ENCODE measurements around the gene LTBP3. TPM values are rescaled to one million over a fixed set of nuclear protein-coding genes. Genes with fewer than 3 reads are reported as not detected.

The LTBP3 gene
- total and polyA plus RNA-seq, 2 donors from 2014 or later: 61.6 to 165 TPM

DNA sequence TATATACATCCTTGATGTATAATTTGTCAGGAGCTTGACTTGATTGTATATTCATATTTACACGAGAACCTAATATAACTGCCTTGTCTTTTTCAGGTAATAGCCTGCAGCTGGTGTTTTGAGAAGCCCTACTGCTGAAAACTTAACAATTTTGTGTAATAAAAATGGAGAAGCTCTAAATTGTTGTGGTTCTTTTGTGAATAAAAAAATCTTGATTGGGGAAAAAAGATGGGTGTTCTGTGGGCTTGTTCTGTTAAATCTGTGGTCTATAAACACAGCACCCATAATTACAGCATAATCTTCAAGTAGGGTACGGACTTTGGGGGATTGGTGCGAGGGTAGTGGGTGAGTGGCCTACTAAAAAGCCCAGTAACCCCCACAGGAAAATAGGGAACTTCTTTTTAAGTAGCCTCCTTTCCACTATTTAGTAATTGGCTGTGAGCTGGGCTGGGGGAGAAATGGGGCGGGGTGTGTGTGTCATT is 51.8 kb downstream of the LTBP3 start:
- H3K36me3 ChIP-seq (ENCODE audit: control insufficient read depth in 2 of 3, insufficient read depth in 3 of 3, low read length in 3 of 3): peaks cover 38 to 52% (median 43%) of the 10 kb centered on the region in 3 donors
- TF ChIP-seq, protein P1, sequence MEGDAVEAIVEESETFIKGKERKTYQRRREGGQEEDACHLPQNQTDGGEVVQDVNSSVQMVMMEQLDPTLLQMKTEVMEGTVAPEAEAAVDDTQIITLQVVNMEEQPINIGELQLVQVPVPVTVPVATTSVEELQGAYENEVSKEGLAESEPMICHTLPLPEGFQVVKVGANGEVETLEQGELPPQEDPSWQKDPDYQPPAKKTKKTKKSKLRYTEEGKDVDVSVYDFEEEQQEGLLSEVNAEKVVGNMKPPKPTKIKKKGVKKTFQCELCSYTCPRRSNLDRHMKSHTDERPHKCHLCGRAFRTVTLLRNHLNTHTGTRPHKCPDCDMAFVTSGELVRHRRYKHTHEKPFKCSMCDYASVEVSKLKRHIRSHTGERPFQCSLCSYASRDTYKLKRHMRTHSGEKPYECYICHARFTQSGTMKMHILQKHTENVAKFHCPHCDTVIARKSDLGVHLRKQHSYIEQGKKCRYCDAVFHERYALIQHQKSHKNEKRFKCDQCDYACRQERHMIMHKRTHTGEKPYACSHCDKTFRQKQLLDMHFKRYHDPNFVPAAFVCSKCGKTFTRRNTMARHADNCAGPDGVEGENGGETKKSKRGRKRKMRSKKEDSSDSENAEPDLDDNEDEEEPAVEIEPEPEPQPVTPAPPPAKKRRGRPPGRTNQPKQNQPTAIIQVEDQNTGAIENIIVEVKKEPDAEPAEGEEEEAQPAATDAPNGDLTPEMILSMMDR (IDR thresholded peaks at IDR 0.05; ENCODE audit: borderline replicate concordance, extremely low read depth, insufficient read depth): no peak
- H3K4me3 ChIP-seq (ENCODE audit: low read length in 3 of 3): peak overlapping the region; percentile 28 to 97 (median 93)
- intact Hi-C loops (cut with DNase I): loop anchor here (5.0 kb wide), 1 partner anchor 89 kb away; no protein-coding TSS in a partner anchor
- FAIRE-seq (no peak), DNase-seq (no peak)
- peak overlapping the region; percentile 75 to 100 (median 84) for H3K9ac ChIP-seq (ENCODE audit: low read length in 3 of 3)
- peaks cover 0 to 10% (median 6%) of the 10 kb centered on the region in 3 donors for H3K4me1 ChIP-seq (ENCODE audit: control insufficient read depth in 2 of 3, insufficient read depth in 2 of 3, low read depth in 1 of 3, low read length in 3 of 3)
- no peaks in the 10 kb centered on the region for H3K27me3 ChIP-seq (ENCODE audit: control insufficient read depth, insufficient read depth, low read length)
- H3K9me3 ChIP-seq (ENCODE audit: control insufficient read depth in 2 of 3, insufficient read depth in 1 of 3, low read length in 3 of 3): no peaks in the 10 kb centered on the region
- peak overlapping the region; percentile 99 for H3K27ac ChIP-seq (ENCODE audit: low read depth in 2 of 2, low read length in 2 of 2)

DNA sequence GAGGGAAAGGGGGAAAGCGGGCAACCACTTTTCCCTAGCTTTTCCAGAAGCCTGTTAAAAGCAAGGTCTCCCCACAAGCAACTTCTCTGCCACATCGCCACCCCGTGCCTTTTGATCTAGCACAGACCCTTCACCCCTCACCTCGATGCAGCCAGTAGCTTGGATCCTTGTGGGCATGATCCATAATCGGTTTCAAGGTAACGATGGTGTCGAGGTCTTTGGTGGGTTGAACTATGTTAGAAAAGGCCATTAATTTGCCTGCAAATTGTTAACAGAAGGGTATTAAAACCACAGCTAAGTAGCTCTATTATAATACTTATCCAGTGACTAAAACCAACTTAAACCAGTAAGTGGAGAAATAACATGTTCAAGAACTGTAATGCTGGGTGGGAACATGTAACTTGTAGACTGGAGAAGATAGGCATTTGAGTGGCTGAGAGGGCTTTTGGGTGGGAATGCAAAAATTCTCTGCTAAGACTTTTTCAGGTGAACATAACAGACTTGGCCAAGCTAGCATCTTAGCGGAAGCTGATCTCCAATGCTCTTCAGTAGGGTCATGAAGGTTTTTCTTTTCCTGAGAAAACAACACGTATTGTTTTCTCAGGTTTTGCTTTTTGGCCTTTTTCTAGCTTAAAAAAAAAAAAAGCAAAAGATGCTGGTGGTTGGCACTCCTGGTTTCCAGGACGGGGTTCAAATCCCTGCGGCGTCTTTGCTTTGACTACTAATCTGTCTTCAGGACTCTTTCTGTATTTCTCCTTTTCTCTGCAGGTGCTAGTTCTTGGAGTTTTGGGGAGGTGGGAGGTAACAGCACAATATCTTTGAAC is 52.5 kb downstream of the LTBP3 start:
- Histone ChIP-seq H3K36me3 (ENCODE audit: control insufficient read depth in 2 of 3, insufficient read depth in 3 of 3, low read length in 3 of 3) (peaks cover 38 to 59% (median 43%) of the 10 kb centered on the region in 3 donors), H3K4me1 (ENCODE audit: control insufficient read depth in 2 of 3, insufficient read depth in 2 of 3, low read depth in 1 of 3, low read length in 3 of 3) (peaks cover 0 to 10% (median 6%) of the 10 kb centered on the region in 3 donors)

DNA sequence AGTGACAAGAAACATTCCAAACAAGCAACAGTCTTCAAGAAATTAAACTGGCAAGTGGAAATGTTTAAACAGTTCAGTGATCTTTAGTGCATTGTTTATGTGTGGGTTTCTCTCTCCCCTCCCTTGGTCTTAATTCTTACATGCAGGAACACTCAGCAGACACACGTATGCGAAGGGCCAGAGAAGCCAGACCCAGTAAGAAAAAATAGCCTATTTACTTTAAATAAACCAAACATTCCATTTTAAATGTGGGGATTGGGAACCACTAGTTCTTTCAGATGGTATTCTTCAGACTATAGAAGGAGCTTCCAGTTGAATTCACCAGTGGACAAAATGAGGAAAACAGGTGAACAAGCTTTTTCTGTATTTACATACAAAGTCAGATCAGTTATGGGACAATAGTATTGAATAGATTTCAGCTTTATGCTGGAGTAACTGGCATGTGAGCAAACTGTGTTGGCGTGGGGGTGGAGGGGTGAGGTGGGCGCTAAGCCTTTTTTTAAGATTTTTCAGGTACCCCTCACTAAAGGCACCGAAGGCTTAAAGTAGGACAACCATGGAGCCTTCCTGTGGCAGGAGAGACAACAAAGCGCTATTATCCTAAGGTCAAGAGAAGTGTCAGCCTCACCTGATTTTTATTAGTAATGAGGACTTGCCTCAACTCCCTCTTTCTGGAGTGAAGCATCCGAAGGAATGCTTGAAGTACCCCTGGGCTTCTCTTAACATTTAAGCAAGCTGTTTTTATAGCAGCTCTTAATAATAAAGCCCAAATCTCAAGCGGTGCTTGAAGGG is 53.3 kb downstream of the LTBP3 start:
- Histone ChIP-seq H3K9ac (ENCODE audit: low read length in 3 of 3) (peak overlapping the region; percentile 84 to 100 (median 100)), H3K9me3 (ENCODE audit: control insufficient read depth in 2 of 3, insufficient read depth in 1 of 3, low read length in 3 of 3) (no peaks in the 10 kb centered on the region), H3K27ac (ENCODE audit: low read depth in 2 of 2, low read length in 2 of 2) (peak overlapping the region; percentile 99), H3K4me1 (ENCODE audit: control insufficient read depth in 2 of 3, insufficient read depth in 2 of 3, low read depth in 1 of 3, low read length in 3 of 3) (peaks cover 0 to 10% (median 6%) of the 10 kb centered on the region in 3 donors), H3K27me3 (ENCODE audit: control insufficient read depth, insufficient read depth, low read length) (no peaks in the 10 kb centered on the region), H3K4me3 (ENCODE audit: low read length in 3 of 3) (peak overlapping the region; percentile 81 to 97 (median 93)), H3K36me3 (ENCODE audit: control insufficient read depth in 2 of 3, insufficient read depth in 3 of 3, low read length in 3 of 3) (peaks cover 38 to 66% (median 43%) of the 10 kb centered on the region in 3 donors)
- intact Hi-C loops (cut with DNase I): loop anchor here (5.0 kb wide), 2 partner anchors 78 to 88 kb away; no protein-coding TSS in a partner anchor
- FAIRE-seq: no peak
- peak in 1 of 5 donors; percentile 60 for DNase-seq
- TF ChIP-seq, protein P1 (IDR thresholded peaks at IDR 0.05; ENCODE audit: borderline replicate concordance, extremely low read depth, insufficient read depth): no peak

More for the DNA sequence above, 52.5 kb downstream of the LTBP3 start:
- peak overlapping the region; percentile 81 to 97 (median 93) for H3K4me3 ChIP-seq (ENCODE audit: low read length in 3 of 3)
- intact Hi-C loops (cut with DNase I): loop anchor here (5.0 kb wide), 1 partner anchor 88 kb away; no protein-coding TSS in a partner anchor
- DNase-seq (peak in 2 of 5 donors; percentile 47 to 56), FAIRE-seq (no peak)
- peak overlapping the region; percentile 99 for H3K27ac ChIP-seq (ENCODE audit: low read depth in 2 of 2, low read length in 2 of 2)
- peak overlapping the region; percentile 75 to 100 (median 84) for H3K9ac ChIP-seq (ENCODE audit: low read length in 3 of 3)
- TF ChIP-seq, protein P1 (IDR thresholded peaks at IDR 0.05; ENCODE audit: borderline replicate concordance, extremely low read depth, insufficient read depth): no peak
- no peaks in the 10 kb centered on the region for H3K27me3 ChIP-seq (ENCODE audit: control insufficient read depth, insufficient read depth, low read length)
- no peaks in the 10 kb centered on the region for H3K9me3 ChIP-seq (ENCODE audit: control insufficient read depth in 2 of 3, insufficient read depth in 1 of 3, low read length in 3 of 3)

Measured in kidney (tissue), 14 donors.